ENCODE measurements around the gene MICU2.

- TF ChIP-seq CTCF (IDR thresholded peaks at IDR 0.05; ENCODE audit: low read depth, low read length) = no peak
- no peak for TF ChIP-seq EZH2phosphoT487 (IDR thresholded peaks at IDR 0.05; ENCODE audit: low read depth)
Observed at GRCh38 chr13:21595546-21595822, 8.5 kb downstream of the MICU2 start.
